Muscle of leg (tissue), 11 donors: Measurements from ENCODE around the gene RPS6KA5. TPM values are rescaled to one million over a fixed set of nuclear protein-coding genes. Genes with fewer than 3 reads are reported as not detected.

ENCODE experiments used
- DNase-seq: peaks from one replicate; pipeline ENCODE4 v3.0.0; 2013
- H3K27ac ChIP-seq: one replicate; pipeline ENCODE4 v1.5.1; 2013; ENCODE audit warnings: mild to moderate bottlenecking, low read length, control low read depth
- H3K27me3 ChIP-seq: one replicate; pipeline ENCODE4 v1.6.1; 2013; ENCODE audit warnings: low read length; ENCODE audit not compliant: control insufficient read depth, insufficient read depth
- H3K36me3 ChIP-seq: one replicate; pipeline ENCODE4 v1.6.1; 2013; ENCODE audit warnings: low read length; ENCODE audit not compliant: control insufficient read depth, insufficient read depth
- H3K4me1 ChIP-seq: one replicate; pipeline ENCODE4 v1.6.1; 2013; ENCODE audit warnings: low read length; ENCODE audit not compliant: control insufficient read depth, insufficient read depth
- H3K4me3 ChIP-seq: one replicate; pipeline ENCODE4 v1.5.1; 2013; ENCODE audit warnings: low read length, control low read depth
- H3K9me3 ChIP-seq: replicated peaks from 2 replicates; pipeline ENCODE4 v1.6.1; 2013; ENCODE audit warnings: low read depth, low read length; ENCODE audit not compliant: control insufficient read depth
- WGBS: methylation state at CpG from one replicate; pipeline ENCODE4 v1.1.5; 2013; ENCODE audit warnings: missing lambda C conversion rate; ENCODE audit not compliant: insufficient coverage; 5-methylcytosine and 5-hydroxymethylcytosine counted together
- polyA plus RNA-seq, 8 donors: library from polyadenylated mRNA; unstranded; fragments of 120-200 nt; gene quantifications; one replicate each; pipeline versions ENCODE4 v1.2.1 to v1.2.3, GENCODE V29; 2013; ENCODE audit warnings: inconsistent platforms in 1 of 8, low replicate concordance in 1 of 8; ENCODE audit not compliant: insufficient read length in 8 of 8, insufficient read depth in 1 of 8
- total RNA-seq: library from RNA; stranded (reverse); fragments of 120-200 nt; gene quantifications from one replicate; pipeline ENCODE4 v1.2.4, GENCODE V29; 2013

RPS6KA5 gene
- total and polyA plus RNA-seq, 9 donors, result 2.4 to 8.2 (median 6.7) TPM

DNA sequence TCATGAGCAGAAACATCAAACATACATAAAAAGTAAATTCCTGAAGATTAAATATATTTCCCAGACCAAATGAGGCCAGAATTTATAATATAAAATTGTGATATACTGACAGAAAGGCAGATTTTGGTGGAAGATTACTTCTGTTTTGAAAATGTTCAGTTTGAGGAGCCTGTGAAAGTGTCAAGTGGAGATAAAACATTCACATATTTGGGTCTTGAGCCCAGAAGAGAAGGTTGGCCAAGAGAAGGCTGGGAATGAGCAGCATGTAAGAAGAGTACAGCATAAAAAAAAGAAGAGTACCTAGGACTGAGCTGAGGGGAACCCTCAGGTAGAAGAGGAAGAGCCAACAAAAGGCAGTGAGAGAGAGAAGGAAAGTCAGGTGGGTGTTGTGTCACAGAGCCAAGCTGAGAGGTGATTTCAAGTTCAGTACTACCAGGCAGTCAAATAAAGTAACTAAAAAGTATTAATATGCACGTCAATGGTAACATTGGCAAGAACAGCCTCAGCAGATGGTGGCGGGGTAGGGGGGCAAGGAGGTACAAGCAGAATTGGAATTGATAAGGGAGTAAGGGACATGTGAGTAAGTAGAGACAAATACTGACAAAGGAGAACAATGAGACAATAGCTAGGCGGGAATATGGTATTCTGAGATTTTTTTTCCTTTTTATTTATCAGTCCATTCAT is 123.5 kb downstream of the RPS6KA5 start:
- Histone ChIP-seq H3K4me3 (no peak overlapping the region), H3K9me3 (peaks cover 13% of the 10 kb centered on the region), H3K36me3 (peaks cover 5% of the 10 kb centered on the region), H3K4me1 (no peaks in the 10 kb centered on the region), H3K27me3 (no peaks in the 10 kb centered on the region), H3K27ac (no peak overlapping the region)
- DNase-seq, result no peak
- WGBS, result 92% methylated on average over 1 of the region's 3 CpGs

DNA sequence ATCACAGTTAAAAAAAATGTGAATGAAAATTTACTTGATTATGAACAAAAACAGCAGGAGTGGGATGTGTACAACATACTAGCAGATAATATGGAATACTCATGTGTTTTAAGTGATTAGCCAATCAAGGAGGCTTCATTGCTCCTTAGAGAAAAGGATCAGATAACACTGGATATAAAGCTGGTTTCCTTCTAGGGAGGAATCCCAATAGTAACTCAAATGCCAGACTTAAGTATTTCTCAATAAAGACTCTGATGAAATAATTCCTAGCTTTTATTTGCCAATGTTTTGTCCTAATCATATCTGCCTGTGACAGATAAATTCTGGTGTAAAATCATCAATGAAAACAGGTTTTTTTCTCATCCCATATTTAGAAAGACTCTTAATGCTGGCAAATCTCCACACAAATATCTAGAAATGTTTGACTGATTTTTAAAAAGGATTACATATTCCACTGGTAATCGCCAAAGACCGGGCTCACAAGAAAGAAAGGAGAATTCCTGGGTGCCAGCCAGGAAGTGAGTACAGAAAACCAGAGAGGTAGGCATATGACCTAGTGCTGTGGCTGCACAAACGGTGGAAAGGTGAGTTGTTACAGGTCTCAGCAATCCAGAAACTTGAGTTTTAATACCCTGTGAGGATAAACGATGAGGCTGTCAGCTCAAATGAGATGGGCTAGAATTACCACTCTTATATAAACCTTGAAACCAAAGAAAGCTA is 135.7 kb downstream of the RPS6KA5 start:
- Histone ChIP-seq H3K4me3 (no peak overlapping the region), H3K4me1 (no peaks in the 10 kb centered on the region), H3K36me3 (no peaks in the 10 kb centered on the region), H3K9me3 (no peaks in the 10 kb centered on the region), H3K27ac (no peak overlapping the region), H3K27me3 (no peaks in the 10 kb centered on the region)
- WGBS, result 30% methylated on average over 2 of the region's 4 CpGs
- DNase-seq, result peak; percentile 19

DNA sequence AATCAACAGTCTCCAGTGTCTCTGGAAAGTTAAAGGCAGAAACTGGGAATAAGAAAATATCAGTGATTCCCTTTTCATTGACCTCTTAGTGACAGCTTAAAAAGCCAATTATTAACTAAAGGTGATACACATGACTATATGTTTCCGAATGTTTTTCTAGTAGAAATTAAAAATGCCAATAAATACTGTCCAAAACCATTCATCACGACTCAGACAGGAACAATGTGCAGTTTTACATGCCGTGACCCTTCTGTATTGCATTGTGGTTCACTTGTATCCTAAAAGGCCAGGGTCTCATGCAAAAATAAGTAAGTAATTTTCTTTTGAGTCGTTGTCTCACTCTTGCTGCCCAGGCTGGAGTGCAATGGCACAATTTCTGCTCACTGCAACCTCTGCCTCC is 138.3 kb downstream of the RPS6KA5 start:
- H3K9me3 ChIP-seq, result no peaks in the 10 kb centered on the region
- DNase-seq, result no peak
- no peak overlapping the region for H3K27ac ChIP-seq
- H3K4me3 ChIP-seq, result no peak overlapping the region
- no peaks in the 10 kb centered on the region for H3K4me1 ChIP-seq
- WGBS, result 83% methylated on average over 2 of the region's 4 CpGs
- H3K36me3 ChIP-seq, result peaks cover 3% of the 10 kb centered on the region
- no peaks in the 10 kb centered on the region for H3K27me3 ChIP-seq

DNA sequence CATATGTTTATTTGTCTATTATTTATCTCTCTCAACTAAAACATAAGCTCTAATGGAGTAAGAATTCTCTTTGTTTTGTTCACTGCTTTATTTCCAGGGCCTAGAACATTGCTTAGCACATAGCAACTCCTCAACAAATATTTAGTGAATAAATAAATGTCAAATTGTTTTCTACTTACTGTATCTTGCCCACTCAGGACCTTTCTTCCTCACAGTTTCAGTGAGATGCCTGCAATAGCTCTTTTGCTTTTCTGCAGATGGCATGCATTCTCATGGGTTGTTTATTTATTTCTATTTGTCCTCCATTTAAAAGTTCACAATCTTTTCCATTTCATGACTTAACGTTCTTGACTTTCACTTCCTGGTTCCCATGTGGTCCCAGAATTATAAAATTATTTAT is 149.3 kb downstream of the RPS6KA5 start:
- DNase-seq, result peak; percentile 45
- Histone ChIP-seq H3K36me3 (no peaks in the 10 kb centered on the region), H3K4me1 (no peaks in the 10 kb centered on the region), H3K4me3 (no peak overlapping the region), H3K9me3 (no peaks in the 10 kb centered on the region), H3K27me3 (no peaks in the 10 kb centered on the region), H3K27ac (no peak overlapping the region)
- whole genome bisulfite sequencing, result no CpG with 5 or more reads among the region's 1 CpG

DNA sequence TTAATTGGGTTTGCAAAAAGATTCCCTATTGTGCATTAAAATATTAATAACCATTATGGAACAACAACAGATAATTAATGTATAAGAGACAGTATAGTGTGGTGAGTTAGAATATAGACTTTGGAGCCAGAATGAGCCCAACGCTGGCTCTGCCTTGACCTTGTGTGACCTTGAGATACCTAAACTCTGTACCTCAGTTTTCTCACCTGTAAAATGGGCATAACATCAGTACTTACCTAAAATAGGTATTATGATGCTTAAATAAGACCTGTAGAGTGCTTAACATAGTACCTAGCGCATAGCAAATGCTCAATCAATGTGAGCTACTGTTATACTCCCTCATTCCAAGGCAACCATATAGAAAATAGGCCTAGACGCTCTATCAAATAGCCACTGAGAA is 153.3 kb downstream of the RPS6KA5 start:
- no CpG with 5 or more reads among the region's 3 CpGs for WGBS
- Histone ChIP-seq H3K4me1 (no peaks in the 10 kb centered on the region), H3K27me3 (no peaks in the 10 kb centered on the region), H3K9me3 (no peaks in the 10 kb centered on the region), H3K4me3 (no peak overlapping the region), H3K36me3 (no peaks in the 10 kb centered on the region), H3K27ac (no peak overlapping the region)
- no peak for DNase-seq

DNA sequence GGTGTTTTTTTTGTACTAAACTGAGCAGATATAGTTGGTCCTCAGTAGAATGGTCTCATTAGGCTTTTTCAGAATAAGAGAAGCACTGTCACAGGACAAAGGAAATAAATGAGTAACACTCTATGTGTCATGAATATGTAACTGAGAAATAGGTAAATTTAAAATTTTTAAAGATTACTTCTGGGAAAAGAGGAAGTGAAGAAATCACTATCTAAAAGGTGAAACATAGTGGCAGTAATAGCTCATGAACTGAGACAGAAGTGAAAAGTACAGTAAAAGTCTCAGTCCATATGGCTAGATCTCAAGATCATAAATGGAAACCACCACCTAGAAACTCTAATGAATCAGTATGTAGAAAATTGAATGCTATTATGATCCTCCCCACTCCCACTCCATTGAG is 154.9 kb downstream of the RPS6KA5 start:
- no peak overlapping the region for H3K27ac ChIP-seq
- no peaks in the 10 kb centered on the region for H3K27me3 ChIP-seq
- H3K9me3 ChIP-seq, result no peaks in the 10 kb centered on the region
- H3K4me1 ChIP-seq, result no peaks in the 10 kb centered on the region
- no peak for DNase-seq
- no peaks in the 10 kb centered on the region for H3K36me3 ChIP-seq
- no peak overlapping the region for H3K4me3 ChIP-seq

DNA sequence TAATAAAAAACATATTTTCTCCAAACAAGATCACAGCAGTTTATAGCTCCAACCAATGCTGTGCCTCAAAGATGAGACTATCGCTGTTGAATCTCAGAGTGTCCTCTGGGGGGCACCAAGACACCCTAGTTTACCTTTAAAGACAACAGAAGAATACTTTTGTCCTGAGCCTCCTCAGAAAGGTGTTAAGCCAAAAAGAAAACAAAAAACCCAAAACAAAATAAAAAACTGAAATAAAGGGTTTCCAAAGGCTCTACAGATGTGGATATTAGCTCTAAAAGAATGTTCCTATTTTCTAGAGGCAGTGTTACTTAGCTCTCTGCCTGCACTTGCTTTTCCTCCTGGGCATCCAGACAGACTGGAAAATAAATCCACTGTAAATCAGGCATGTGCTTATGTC is 157.3 kb downstream of the RPS6KA5 start:
- Histone ChIP-seq H3K27me3 (no peaks in the 10 kb centered on the region), H3K9me3 (no peaks in the 10 kb centered on the region), H3K27ac (no peak overlapping the region), H3K4me1 (no peaks in the 10 kb centered on the region), H3K36me3 (peaks cover 8% of the 10 kb centered on the region), H3K4me3 (no peak overlapping the region)
- DNase-seq, result peak; percentile 80
- no CpG with 5 or more reads among the region's 1 CpG for WGBS

DNA sequence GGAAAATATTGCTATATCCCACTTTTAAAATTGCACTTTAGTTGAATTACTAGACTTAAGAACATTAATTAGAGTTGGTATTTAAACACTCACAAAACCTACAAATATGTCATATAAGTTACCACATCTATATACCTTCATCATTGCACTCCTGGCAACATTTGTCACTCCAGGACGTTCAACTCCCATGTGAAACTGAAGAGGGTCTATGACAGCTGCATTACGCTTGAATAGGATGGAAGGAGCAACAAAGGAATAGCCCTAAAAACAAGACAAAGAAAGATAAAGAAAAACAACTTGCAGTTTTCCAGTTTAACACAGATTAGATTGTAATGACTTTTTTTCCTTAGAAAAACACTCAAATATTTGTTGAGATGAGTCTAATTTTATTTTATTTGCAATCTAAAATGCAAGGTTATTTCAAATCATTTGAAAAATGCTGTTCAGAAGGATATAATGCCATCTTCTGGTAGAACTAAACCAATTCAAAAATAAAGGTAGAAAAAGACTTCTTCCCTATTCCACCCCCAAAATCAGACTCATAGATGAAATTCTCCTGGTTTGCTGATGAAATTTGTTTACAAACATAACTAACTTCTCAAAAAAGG is 159.9 kb downstream of the RPS6KA5 start:
- Histone ChIP-seq H3K27ac (no peak overlapping the region), H3K27me3 (no peaks in the 10 kb centered on the region), H3K9me3 (no peaks in the 10 kb centered on the region), H3K4me3 (no peak overlapping the region), H3K4me1 (no peaks in the 10 kb centered on the region), H3K36me3 (peaks cover 15% of the 10 kb centered on the region)
- no CpG with 5 or more reads among the region's 2 CpGs for WGBS
- DNase-seq, result no peak

DNA sequence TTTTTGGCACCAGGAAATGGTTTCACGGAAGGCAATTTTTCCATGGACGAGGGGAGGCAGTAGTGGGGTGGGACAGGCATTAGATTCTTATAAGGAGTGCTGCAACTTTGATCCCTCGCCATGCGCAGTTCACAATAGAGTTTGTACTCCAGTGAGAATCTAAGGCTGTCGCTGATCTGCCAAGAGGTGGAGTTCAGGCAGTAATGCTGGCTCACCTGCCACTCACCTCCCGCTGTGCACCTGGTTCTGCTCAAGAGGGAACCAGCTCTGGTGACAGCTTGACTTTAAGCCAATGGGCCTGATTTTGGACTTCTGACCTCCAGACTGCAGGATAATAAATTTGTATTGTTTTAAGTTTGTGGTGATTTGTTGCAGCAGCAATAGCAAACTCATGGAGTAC is 163.4 kb downstream of the RPS6KA5 start:
- H3K4me3 ChIP-seq, result no peak overlapping the region
- no peaks in the 10 kb centered on the region for H3K4me1 ChIP-seq
- H3K9me3 ChIP-seq, result no peaks in the 10 kb centered on the region
- H3K27me3 ChIP-seq, result no peaks in the 10 kb centered on the region
- H3K36me3 ChIP-seq, result peaks cover 18% of the 10 kb centered on the region
- WGBS, result 92% methylated on average over 5 of the region's 6 CpGs
- H3K27ac ChIP-seq, result no peak overlapping the region
- DNase-seq, result no peak

DNA sequence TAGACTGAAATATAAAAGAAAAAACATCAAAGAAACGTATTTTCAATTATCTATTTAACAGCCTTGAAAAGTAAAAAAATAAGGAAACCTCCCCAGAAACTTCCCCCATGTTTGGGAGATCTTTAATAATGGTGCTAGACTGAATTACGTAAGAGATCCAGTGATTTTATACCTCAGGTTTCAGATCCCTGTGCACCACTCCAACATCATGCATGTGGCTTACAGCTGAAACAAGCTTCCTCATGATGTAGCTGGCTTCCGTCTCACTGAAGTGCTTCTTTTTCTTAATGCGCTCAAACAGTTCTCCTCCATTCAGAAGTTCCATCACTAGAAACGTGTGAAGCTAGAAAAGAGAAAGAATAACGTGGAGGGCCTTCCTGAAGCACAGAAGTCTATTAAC is 166.2 kb downstream of the RPS6KA5 start:
- Histone ChIP-seq H3K36me3 (peaks cover 18% of the 10 kb centered on the region), H3K4me3 (no peak overlapping the region), H3K27ac (no peak overlapping the region), H3K4me1 (no peaks in the 10 kb centered on the region), H3K9me3 (no peaks in the 10 kb centered on the region), H3K27me3 (no peaks in the 10 kb centered on the region)
- DNase-seq, result peak; percentile 51
- WGBS, result no CpG with 5 or more reads among the region's 6 CpGs
